NCI-H2227 treated with DMSO at 0.1 percent for 48 hours (cell line): ENCODE results near the gene GALNTL6.
"Not testable (repeated sequence)": the region's sequence is repeated elsewhere in the genome, so short reads cannot be mapped to it uniquely, and the experiment has no call there.

Source experiments
- DNase-seq: peaks from one replicate; lab custom pipeline; 2025; lab: John Stamatoyannopoulos, UW

Gene GALNTL6

GRCh38 chr4:172660251-172660650 lies 847.0 kb downstream of the GALNTL6 start:
- DNase-seq, result no peak

GRCh38 chr4:172662113-172662512 lies 848.9 kb downstream of the GALNTL6 start:
- no peak for DNase-seq

- DNase-seq, result no peak
Observed at GRCh38 chr4:172666711-172667368, 853.6 kb downstream of the GALNTL6 start.

GRCh38 chr4:172674811-172675210 lies 861.6 kb downstream of the GALNTL6 start:
- DNase-seq, result no peak

GRCh38 chr4:172675232-172675631 lies 862.0 kb downstream of the GALNTL6 start:
- DNase-seq, result no peak

GRCh38 chr4:172680691-172681090 lies 867.5 kb downstream of the GALNTL6 start:
- no peak for DNase-seq

- no peak for DNase-seq
Observed at GRCh38 chr4:172683021-172683420, 869.8 kb downstream of the GALNTL6 start.

- no peak for DNase-seq
Observed at GRCh38 chr4:172686021-172686420, 872.8 kb downstream of the GALNTL6 start.

GRCh38 chr4:172688534-172688933 lies 875.3 kb downstream of the GALNTL6 start:
- DNase-seq, result no peak

GRCh38 chr4:172691552-172691951 lies 878.3 kb downstream of the GALNTL6 start:
- DNase-seq, result no peak

GRCh38 chr4:172692701-172693100 lies 879.5 kb downstream of the GALNTL6 start:
- no peak for DNase-seq

GRCh38 chr4:172698256-172698655 lies 885.1 kb downstream of the GALNTL6 start:
- no peak for DNase-seq

GRCh38 chr4:172705565-172705964 lies 892.4 kb downstream of the GALNTL6 start:
- no peak for DNase-seq

- DNase-seq, result no peak
Observed at GRCh38 chr4:172706000-172706399, 892.8 kb downstream of the GALNTL6 start.

- DNase-seq, result no peak
Observed at GRCh38 chr4:172707622-172708021, 894.4 kb downstream of the GALNTL6 start.

GRCh38 chr4:172708184-172708583 lies 895.0 kb downstream of the GALNTL6 start:
- DNase-seq, result no peak

- DNase-seq, result no peak
Observed at GRCh38 chr4:172709376-172709775, 896.2 kb downstream of the GALNTL6 start.

GRCh38 chr4:172716291-172716690 lies 903.1 kb downstream of the GALNTL6 start:
- no peak for DNase-seq

- DNase-seq, result no peak
Observed at GRCh38 chr4:172721659-172722058, 908.5 kb downstream of the GALNTL6 start.

- no peak for DNase-seq
Observed at GRCh38 chr4:172725581-172725980, 912.4 kb downstream of the GALNTL6 start.

GRCh38 chr4:172726001-172726423 lies 912.8 kb downstream of the GALNTL6 start:
- no peak for DNase-seq

- no peak for DNase-seq
Observed at GRCh38 chr4:172727631-172728030, 914.4 kb downstream of the GALNTL6 start.

- not testable (repeated sequence) for DNase-seq
Observed at GRCh38 chr4:172733645-172734044, 920.4 kb downstream of the GALNTL6 start.

- no peak for DNase-seq
Observed at GRCh38 chr4:172734555-172734954, 921.4 kb downstream of the GALNTL6 start.
